Measurements from ENCODE around the gene WEE1. TPM values are rescaled to one million over a fixed set of nuclear protein-coding genes. Genes with fewer than 3 reads are reported as not detected.

The WEE1 gene
- total and polyA plus RNA-seq, 2 donors (not counting 3 experiments of a cell fraction or from before 2014, with no cell fraction given), result 19.2 to 42.8 TPM

- Histone ChIP-seq H4K20me1 (replicated peaks; ENCODE audit: control insufficient read depth, extremely low read depth, insufficient read depth, low read length) (no peaks in the 10 kb centered on the region), H3K36me3 (ENCODE audit: control insufficient read depth in 2 of 2, extremely low read depth in 1 of 2, insufficient read depth in 2 of 2, low read length in 2 of 2) (no peaks in the 10 kb centered on the region), H3K9me1 (replicated peaks; ENCODE audit: control insufficient read depth, extremely low read depth, insufficient read depth, low read length) (no peaks in the 10 kb centered on the region), H2AFZ (ENCODE audit: low read depth, low read length) (no peak overlapping the region), H3K4me1 (ENCODE audit: control insufficient read depth, extremely low read depth, insufficient read depth, low read length) (peaks cover 31% of the 10 kb centered on the region), H3K79me2 (ENCODE audit: control insufficient read depth, insufficient read depth, low read length) (no peaks in the 10 kb centered on the region), H3K9ac (replicated peaks; ENCODE audit: extremely low read depth, insufficient read depth, low read length) (no peak overlapping the region), H3K4me2 (ENCODE audit: insufficient read depth, low read length) (no peak overlapping the region), H3K9me3 (replicated peaks; ENCODE audit: control insufficient read depth, insufficient read depth, low read length) (no peaks in the 10 kb centered on the region), H3K4me3 (replicated peaks in 1 of 3; ENCODE audit: insufficient read depth in 1 of 3, low read depth in 1 of 3, low read length in 3 of 3) (no peak overlapping the region), H3K27ac (ENCODE audit: insufficient read depth, low read depth, low read length) (peak overlapping the region; percentile 96), H3K27me3 (ENCODE audit: control insufficient read depth in 2 of 2, insufficient read depth in 2 of 2, low read length in 2 of 2) (no peaks in the 10 kb centered on the region)
- POLR2A ChIA-PET, result no interaction called here
- intact Hi-C loops (cut with micrococcal nuclease), result loop anchor here (5.0 kb wide), 1 partner anchor 760 kb away; no protein-coding TSS in a partner anchor
- CTCF ChIA-PET, result interaction anchor here (2.4 kb wide), 1 partner anchor 33 kb away, joined by 13 read pairs; no protein-coding TSS in a partner anchor
- FAIRE-seq (no peak), DNase-seq (ENCODE audit: low read depth, low spot score) (no peak)
- BruUV-seq (replicated peaks), result no TSS peak
- no peak for TF ChIP-seq JUN (IDR thresholded peaks at IDR 0.05; ENCODE audit: borderline replicate concordance, insufficient read depth, insufficient read length, low read depth)
- TF ChIP-seq, protein P1, sequence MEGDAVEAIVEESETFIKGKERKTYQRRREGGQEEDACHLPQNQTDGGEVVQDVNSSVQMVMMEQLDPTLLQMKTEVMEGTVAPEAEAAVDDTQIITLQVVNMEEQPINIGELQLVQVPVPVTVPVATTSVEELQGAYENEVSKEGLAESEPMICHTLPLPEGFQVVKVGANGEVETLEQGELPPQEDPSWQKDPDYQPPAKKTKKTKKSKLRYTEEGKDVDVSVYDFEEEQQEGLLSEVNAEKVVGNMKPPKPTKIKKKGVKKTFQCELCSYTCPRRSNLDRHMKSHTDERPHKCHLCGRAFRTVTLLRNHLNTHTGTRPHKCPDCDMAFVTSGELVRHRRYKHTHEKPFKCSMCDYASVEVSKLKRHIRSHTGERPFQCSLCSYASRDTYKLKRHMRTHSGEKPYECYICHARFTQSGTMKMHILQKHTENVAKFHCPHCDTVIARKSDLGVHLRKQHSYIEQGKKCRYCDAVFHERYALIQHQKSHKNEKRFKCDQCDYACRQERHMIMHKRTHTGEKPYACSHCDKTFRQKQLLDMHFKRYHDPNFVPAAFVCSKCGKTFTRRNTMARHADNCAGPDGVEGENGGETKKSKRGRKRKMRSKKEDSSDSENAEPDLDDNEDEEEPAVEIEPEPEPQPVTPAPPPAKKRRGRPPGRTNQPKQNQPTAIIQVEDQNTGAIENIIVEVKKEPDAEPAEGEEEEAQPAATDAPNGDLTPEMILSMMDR (IDR thresholded peaks at IDR 0.05; ENCODE audit: extremely low read depth in 1 of 2, insufficient read depth in 1 of 2, low read depth in 1 of 2, low read length in 2 of 2), result no peak
- no peak for TF ChIP-seq POLR2A (IDR thresholded peaks at IDR 0.05; ENCODE audit: low read depth, low read length)
- dilution Hi-C loops (cut with MboI; ENCODE audit: extremely low pct_ligation_motif_present, low sequenced_read_pairs), result no loop called here
These were observed 6.1 kb upstream of the WEE1 start for GRCh38 chr11:9567401-9567800.

DNA sequence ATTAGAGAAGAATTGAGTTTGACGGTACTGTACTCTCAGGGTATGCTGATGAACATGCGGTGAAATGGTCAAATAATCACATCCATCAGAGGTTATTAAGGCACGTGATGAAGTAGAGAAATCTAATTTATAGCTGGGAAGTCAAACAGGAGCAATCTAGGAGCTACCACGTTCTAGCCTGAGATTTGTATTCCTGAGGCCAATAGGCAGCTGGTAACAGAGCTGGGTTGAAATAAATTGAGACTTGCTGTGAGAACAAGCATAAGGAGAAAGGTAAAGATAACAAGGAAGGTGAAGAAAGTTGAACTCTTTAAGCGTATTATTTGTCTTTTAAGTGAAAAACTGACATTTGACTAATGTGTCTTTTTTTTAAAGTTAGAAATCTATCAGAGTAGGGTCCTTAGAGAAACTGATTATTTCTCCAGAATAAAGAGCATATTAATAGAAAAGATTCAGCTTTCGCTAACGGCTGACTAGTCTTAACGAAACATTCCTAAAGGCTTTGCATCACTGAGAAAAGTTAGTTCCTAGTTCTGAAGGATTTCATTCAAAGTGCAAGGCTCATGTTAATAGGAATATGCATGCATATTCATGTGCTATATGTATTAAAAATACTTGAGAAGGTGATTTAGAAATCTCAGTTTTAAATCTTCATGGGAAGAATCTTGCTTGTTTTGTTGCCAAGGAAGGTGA, 5.2 kb upstream of the WEE1 start:
- Histone ChIP-seq H3K9me1 (replicated peaks; ENCODE audit: control insufficient read depth, extremely low read depth, insufficient read depth, low read length) (no peaks in the 10 kb centered on the region), H3K4me2 (ENCODE audit: insufficient read depth, low read length) (peak overlapping the region; percentile 34), H2AFZ (ENCODE audit: low read depth, low read length) (no peak overlapping the region), H3K4me3 (replicated peaks in 1 of 3; ENCODE audit: insufficient read depth in 1 of 3, low read depth in 1 of 3, low read length in 3 of 3) (no peak overlapping the region), H3K36me3 (ENCODE audit: control insufficient read depth in 2 of 2, extremely low read depth in 1 of 2, insufficient read depth in 2 of 2, low read length in 2 of 2) (no peaks in the 10 kb centered on the region), H3K4me1 (ENCODE audit: control insufficient read depth, extremely low read depth, insufficient read depth, low read length) (peaks cover 31% of the 10 kb centered on the region), H3K9ac (replicated peaks; ENCODE audit: extremely low read depth, insufficient read depth, low read length) (peak overlapping the region; percentile 69), H3K27me3 (ENCODE audit: control insufficient read depth in 2 of 2, insufficient read depth in 2 of 2, low read length in 2 of 2) (no peaks in the 10 kb centered on the region), H4K20me1 (replicated peaks; ENCODE audit: control insufficient read depth, extremely low read depth, insufficient read depth, low read length) (no peaks in the 10 kb centered on the region), H3K79me2 (ENCODE audit: control insufficient read depth, insufficient read depth, low read length) (no peaks in the 10 kb centered on the region), H3K27ac (ENCODE audit: insufficient read depth, low read depth, low read length) (peak overlapping the region; percentile 77), H3K9me3 (replicated peaks; ENCODE audit: control insufficient read depth, insufficient read depth, low read length) (no peaks in the 10 kb centered on the region)
- BruUV-seq (replicated peaks), result no TSS peak
- no peak for DNase-seq (ENCODE audit: low read depth, low spot score)
- dilution Hi-C loops (cut with MboI; ENCODE audit: extremely low pct_ligation_motif_present, low sequenced_read_pairs) (no loop called here), intact Hi-C loops (cut with micrococcal nuclease) (loop anchor here (5.0 kb wide), 1 partner anchor 759 kb away; no protein-coding TSS in a partner anchor)
- FAIRE-seq, result no peak
- TF ChIP-seq FOS (IDR thresholded peaks at IDR 0.05; ENCODE audit: borderline replicate concordance, insufficient read depth, low read length), result no peak
- TF ChIP-seq POLR2AphosphoS5 (IDR thresholded peaks at IDR 0.05; ENCODE audit: insufficient read depth, low read depth, low read length), result no peak
- POLR2A ChIA-PET, result no interaction called here
- CTCF ChIA-PET, result interaction anchor here (2.4 kb wide), 1 partner anchor 34 kb away, joined by 13 read pairs; no protein-coding TSS in a partner anchor
